Vagina (tissue), 2 donors: ENCODE data around the gene BNC2.

Experiments
- CTCF ChIP-seq, 3 experiments: fragments of 450-650 bp in 2 of 3; fragments of 200-600 bp in 1 of 3; sonication (generic) in 1 of 3; IDR thresholded peaks; one replicate each; pipeline ENCODE4 v1.5.1; 2017 to 2019; ENCODE audit warnings: antibody characterized with exemption in 3 of 3, mild to moderate bottlenecking in 2 of 3, moderate library complexity in 2 of 3
- POLR2A ChIP-seq, 2 donors: fragments of 450-650 bp; IDR thresholded peaks; one replicate each; pipeline ENCODE4 v1.6.1; 2017; ENCODE audit warnings: antibody characterized with exemption in 2 of 2, mild to moderate bottlenecking in 2 of 2, moderate library complexity in 2 of 2

DNA sequence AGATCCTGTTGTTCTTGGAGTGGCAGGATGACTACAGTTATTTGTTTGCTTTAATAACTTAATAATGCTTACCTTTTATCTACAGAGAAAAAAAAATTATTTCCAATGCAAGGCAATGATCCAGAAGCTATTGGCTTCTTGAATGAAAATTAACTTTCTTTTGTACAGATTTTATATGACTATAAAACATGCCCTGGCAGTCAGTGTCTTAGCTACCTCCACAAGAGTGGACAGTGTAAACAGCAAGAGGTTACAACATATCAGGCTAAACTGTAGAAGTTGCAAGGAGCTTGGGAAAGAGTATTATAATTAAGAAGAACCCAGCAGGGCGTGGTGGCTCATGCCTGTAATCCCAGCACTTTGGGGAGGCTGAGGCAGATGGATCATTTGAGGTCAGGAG, 49.1 kb downstream of the BNC2 start:
- TF ChIP-seq POLR2A (IDR thresholded peaks at IDR 0.05) (no peak), CTCF (IDR thresholded peaks at IDR 0.05) (no peak)
